GM06990 (cell line): ENCODE results near the gene OR1F1.
"Not testable (repeated sequence)": the region's sequence is repeated elsewhere in the genome, so short reads cannot be mapped to it uniquely, and the experiment has no call there.

ENCODE experiments used
- DNase-seq: peaks from one replicate; pipeline ENCODE4 v3.0.0-alpha.2; 2011; ENCODE audit not compliant: insufficient read length; ENCODE audit errors: extremely low read depth
- H3K27me3 ChIP-seq: replicated peaks from 2 replicates; pipeline ENCODE4 v1.6.0; 2011; ENCODE audit warnings: low read length; ENCODE audit not compliant: control insufficient read depth, insufficient read depth
- H3K36me3 ChIP-seq: 2 replicates; pipeline ENCODE4 v1.5.1; 2011; ENCODE audit warnings: low read length; ENCODE audit not compliant: control insufficient read depth, insufficient read depth
- H3K4me3 ChIP-seq: replicated peaks from 2 replicates; pipeline ENCODE4 v1.5.1; 2011; ENCODE audit warnings: low read depth, mild to moderate bottlenecking, control low read depth, low read length
- CTCF ChIP-seq: IDR thresholded peaks from 2 replicates; pipeline ENCODE4 v1.5.1; 2011; ENCODE audit warnings: low read length, control low read depth, mild to moderate bottlenecking, inconsistent platforms; ENCODE audit not compliant: insufficient read depth, poor library complexity, severe bottlenecking

The OR1F1 gene

GRCh38 chr16:3187798-3188674, at the start of gene OR1F1:
Gene OR1F1, plus strand, starts transcription at chr16:3188204.
- peak within 1 kb of the TSS; percentile 67 for H3K4me3 ChIP-seq
- H3K36me3 ChIP-seq: no peaks in the 10 kb centered on the region
- no peaks in the 10 kb centered on the region; the same call in 1 of the 2 replicates for H3K27me3 ChIP-seq
- TF ChIP-seq CTCF: no peak
- DNase-seq: peak; percentile 76

GRCh38 chr16:3138342-3138741, 49.7 kb upstream of the OR1F1 start:
- no peak for DNase-seq
- Histone ChIP-seq H3K4me3 (no peak overlapping the region), H3K27me3 (no peaks in the 10 kb centered on the region), H3K36me3 (no peaks in the 10 kb centered on the region; the same call in none of the 2 replicates)
- TF ChIP-seq CTCF: no peak

GRCh38 chr16:3138823-3139426, 49.1 kb upstream of the OR1F1 start:
- Histone ChIP-seq H3K36me3 (no peaks in the 10 kb centered on the region; the same call in none of the 2 replicates), H3K27me3 (no peaks in the 10 kb centered on the region), H3K4me3 (no peak overlapping the region)
- no peak for TF ChIP-seq CTCF
- DNase-seq: no peak

GRCh38 chr16:3139561-3139960, 48.4 kb upstream of the OR1F1 start:
- not testable (repeated sequence) for H3K36me3 ChIP-seq, H3K4me3 ChIP-seq, H3K27me3 ChIP-seq, DNase-seq

- H3K4me3 ChIP-seq: no peak overlapping the region
- no peaks in the 10 kb centered on the region; the same call in none of the 2 replicates for H3K36me3 ChIP-seq
- TF ChIP-seq CTCF: no peak
- no peak for DNase-seq
- no peaks in the 10 kb centered on the region; the same call in 1 of the 2 replicates for H3K27me3 ChIP-seq
These were observed 47.2 kb upstream of the OR1F1 start for GRCh38 chr16:3140603-3141427.
